ENCODE measurements around the gene SPATA13.
A peak's percentile ranks its signal among the peaks of the same experiment; 100 is the strongest.

Gene SPATA13

DNA sequence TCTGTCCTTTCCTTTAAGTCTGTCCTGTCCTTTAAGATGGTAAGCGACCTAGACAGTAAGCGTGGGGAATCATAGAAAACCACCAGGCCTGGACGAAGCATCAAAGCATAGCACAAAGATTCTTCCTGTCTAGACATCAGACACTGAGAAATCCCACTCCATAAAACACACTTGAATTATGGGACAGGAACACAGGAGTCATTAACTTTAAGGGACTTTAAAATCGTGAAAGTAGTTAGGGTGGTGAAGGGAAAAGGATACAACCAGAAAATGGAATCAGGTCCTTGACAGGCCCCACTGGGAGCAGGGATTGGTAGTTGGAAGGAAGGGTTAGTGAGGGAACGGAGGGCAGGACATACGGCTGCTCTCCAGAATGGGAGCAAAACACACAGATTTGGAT is 117.2 kb downstream of the SPATA13 start:
- no peak overlapping the region for H2BK120ac ChIP-seq (ENCODE audit: insufficient read depth, low read length, poor library complexity)
- H3K14ac ChIP-seq (ENCODE audit: low read length), result no peak overlapping the region
- WGBS (ENCODE audit: extremely low coverage, insufficient coverage, insufficient read length), result no CpG with 5 or more reads among the region's 6 CpGs
- no peak overlapping the region for H2BK5ac ChIP-seq (ENCODE audit: low read depth, low read length, poor library complexity)
- H3K4me3 ChIP-seq (ENCODE audit: low read depth, low read length), result no peak overlapping the region
- no peak overlapping the region for H2BK12ac ChIP-seq (ENCODE audit: low read length)
- H4K8ac ChIP-seq (ENCODE audit: low read depth, low read length), result no peak overlapping the region
- H3K9me3 ChIP-seq (ENCODE audit: insufficient read depth, low read depth, low read length), result peaks cover 3% of the 10 kb centered on the region
- H3K4me2 ChIP-seq (ENCODE audit: low read length), result no peak overlapping the region
- peaks cover 0 to under 1% of the 10 kb centered on the region in 2 experiments for H3K4me1 ChIP-seq (ENCODE audit: control insufficient read depth in 1 of 2, insufficient read depth in 2 of 2, low read length in 2 of 2)
- H2AK5ac ChIP-seq (ENCODE audit: low read length), result no peak overlapping the region
- H3K36me3 ChIP-seq (ENCODE audit: control insufficient read depth in 1 of 2, insufficient read depth in 2 of 2, low read length in 2 of 2), result no peaks in the 10 kb centered on the region
- no peak overlapping the region for H3K23ac ChIP-seq (ENCODE audit: low read length)
- no peak overlapping the region for H3K18ac ChIP-seq (ENCODE audit: low read length)
- H3K79me1 ChIP-seq (ENCODE audit: low read length), result no peaks in the 10 kb centered on the region
- H4K12ac ChIP-seq (ENCODE audit: low read depth, low read length), result no peak overlapping the region
- no peak overlapping the region for H4K91ac ChIP-seq (ENCODE audit: low read depth, low read length)
- H2AFZ ChIP-seq (ENCODE audit: insufficient read depth, low read length, poor library complexity), result no peak overlapping the region
- H3K27ac ChIP-seq (ENCODE audit: low read depth, low read length), result no peak overlapping the region
- no peak for DNase-seq
- H3K79me2 ChIP-seq (ENCODE audit: control insufficient read depth, insufficient read depth, low read length, poor library complexity), result no peaks in the 10 kb centered on the region
- H3K27me3 ChIP-seq (ENCODE audit: insufficient read depth, low read length), result no peaks in the 10 kb centered on the region
- no peak overlapping the region for H3K9ac ChIP-seq (ENCODE audit: low read length)
- no peak overlapping the region for H3K4ac ChIP-seq (ENCODE audit: low read depth, low read length)

DNA sequence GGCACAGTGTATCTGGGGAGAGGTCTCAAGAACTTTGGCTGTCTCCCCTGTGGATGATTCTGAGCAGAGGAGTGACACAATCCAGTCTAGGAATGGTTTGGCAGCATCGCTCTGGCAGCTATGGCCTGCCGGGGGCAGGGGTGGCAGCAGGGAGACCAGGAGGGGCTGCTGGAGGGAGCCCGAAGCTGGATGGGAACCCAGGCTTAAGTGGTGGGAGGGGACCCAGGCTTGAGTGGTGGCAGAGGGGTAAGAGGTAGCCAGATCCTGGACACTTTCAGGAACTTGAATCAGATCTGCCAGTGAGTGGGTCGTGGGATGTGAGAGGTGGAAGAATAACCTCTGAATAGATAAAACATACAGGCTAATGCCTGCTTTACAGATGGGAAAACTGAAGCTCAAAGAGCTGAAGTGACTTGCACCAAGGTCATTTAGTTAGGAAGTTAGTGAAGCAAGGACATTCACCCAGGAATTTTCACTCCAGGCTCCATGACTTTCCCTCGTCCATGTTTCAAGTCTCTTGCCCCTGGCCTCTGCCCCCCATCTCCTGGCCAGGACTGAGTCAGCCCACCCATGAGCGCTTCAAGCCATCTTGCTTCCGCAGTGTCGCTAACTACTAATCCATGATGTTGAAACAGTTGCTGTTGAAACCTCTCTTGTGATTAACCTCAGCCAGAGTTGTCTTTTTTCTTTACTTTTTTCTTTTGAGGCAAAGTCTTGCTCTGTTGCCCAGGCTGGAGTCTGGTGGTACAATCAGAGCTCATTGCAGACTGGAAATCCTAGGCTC is 119.0 kb downstream of the SPATA13 start:
- no peaks in the 10 kb centered on the region for H3K79me2 ChIP-seq (ENCODE audit: control insufficient read depth, insufficient read depth, low read length, poor library complexity)
- H2BK12ac ChIP-seq (ENCODE audit: low read length), result no peak overlapping the region
- no peak overlapping the region for H2BK5ac ChIP-seq (ENCODE audit: low read depth, low read length, poor library complexity)
- no peak overlapping the region for H3K4me2 ChIP-seq (ENCODE audit: low read length)
- no peaks in the 10 kb centered on the region for H3K36me3 ChIP-seq (ENCODE audit: control insufficient read depth in 1 of 2, insufficient read depth in 2 of 2, low read length in 2 of 2)
- H2AFZ ChIP-seq (ENCODE audit: insufficient read depth, low read length, poor library complexity), result no peak overlapping the region
- H2AK5ac ChIP-seq (ENCODE audit: low read length), result no peak overlapping the region
- no CpG with 5 or more reads among the region's 8 CpGs for WGBS (ENCODE audit: extremely low coverage, insufficient coverage, insufficient read length)
- H4K8ac ChIP-seq (ENCODE audit: low read depth, low read length), result no peak overlapping the region
- no peak overlapping the region for H3K14ac ChIP-seq (ENCODE audit: low read length)
- H2BK120ac ChIP-seq (ENCODE audit: insufficient read depth, low read length, poor library complexity), result no peak overlapping the region
- H3K9me3 ChIP-seq (ENCODE audit: insufficient read depth, low read depth, low read length), result peaks cover 3% of the 10 kb centered on the region
- no peaks in the 10 kb centered on the region for H3K4me1 ChIP-seq (ENCODE audit: control insufficient read depth in 1 of 2, insufficient read depth in 2 of 2, low read length in 2 of 2)
- no peaks in the 10 kb centered on the region for H3K27me3 ChIP-seq (ENCODE audit: insufficient read depth, low read length)
- H3K79me1 ChIP-seq (ENCODE audit: low read length), result no peaks in the 10 kb centered on the region
- peak in 1 of 2 donors; percentile 37 for DNase-seq
- H3K4ac ChIP-seq (ENCODE audit: low read depth, low read length), result no peak overlapping the region
- H3K4me3 ChIP-seq (ENCODE audit: low read depth, low read length), result no peak overlapping the region
- no peak overlapping the region for H4K91ac ChIP-seq (ENCODE audit: low read depth, low read length)
- H3K9ac ChIP-seq (ENCODE audit: low read length), result no peak overlapping the region
- no peak overlapping the region for H3K18ac ChIP-seq (ENCODE audit: low read length)
- H3K23ac ChIP-seq (ENCODE audit: low read length), result no peak overlapping the region
- H3K27ac ChIP-seq (ENCODE audit: low read depth, low read length), result no peak overlapping the region
- H4K12ac ChIP-seq (ENCODE audit: low read depth, low read length), result no peak overlapping the region

DNA sequence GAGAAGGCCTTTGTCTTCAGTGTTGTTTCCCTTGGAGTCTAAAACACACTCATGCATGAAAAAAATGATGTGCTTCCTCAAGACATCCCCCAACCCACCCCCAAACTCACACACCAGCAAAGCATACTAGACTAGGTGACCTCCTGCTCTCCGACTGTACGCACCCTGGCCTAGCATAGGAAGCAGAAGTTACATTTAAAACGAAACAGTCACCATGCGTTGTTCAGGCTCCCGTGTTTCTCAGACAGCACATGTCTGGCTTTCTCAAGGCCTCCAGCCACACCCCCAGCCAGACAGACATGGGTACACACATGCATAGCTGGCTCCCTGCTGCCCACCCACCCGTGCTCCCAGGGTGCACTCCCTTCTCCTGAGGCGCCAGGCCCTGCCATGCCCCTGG is 120.2 kb downstream of the SPATA13 start:
- no peak overlapping the region for H2AFZ ChIP-seq (ENCODE audit: insufficient read depth, low read length, poor library complexity)
- H3K79me1 ChIP-seq (ENCODE audit: low read length), result no peaks in the 10 kb centered on the region
- no peak overlapping the region for H3K4ac ChIP-seq (ENCODE audit: low read depth, low read length)
- no peaks in the 10 kb centered on the region for H3K36me3 ChIP-seq (ENCODE audit: control insufficient read depth in 1 of 2, insufficient read depth in 2 of 2, low read length in 2 of 2)
- H2BK120ac ChIP-seq (ENCODE audit: insufficient read depth, low read length, poor library complexity), result no peak overlapping the region
- H2BK12ac ChIP-seq (ENCODE audit: low read length), result no peak overlapping the region
- H2BK5ac ChIP-seq (ENCODE audit: low read depth, low read length, poor library complexity), result no peak overlapping the region
- no peak overlapping the region for H3K23ac ChIP-seq (ENCODE audit: low read length)
- no peak overlapping the region for H3K4me3 ChIP-seq (ENCODE audit: low read depth, low read length)
- no peak overlapping the region for H4K12ac ChIP-seq (ENCODE audit: low read depth, low read length)
- H3K18ac ChIP-seq (ENCODE audit: low read length), result no peak overlapping the region
- WGBS (ENCODE audit: extremely low coverage, insufficient coverage, insufficient read length), result no CpG with 5 or more reads among the region's 7 CpGs
- H3K79me2 ChIP-seq (ENCODE audit: control insufficient read depth, insufficient read depth, low read length, poor library complexity), result no peaks in the 10 kb centered on the region
- H2AK5ac ChIP-seq (ENCODE audit: low read length), result no peak overlapping the region
- no peak overlapping the region for H3K14ac ChIP-seq (ENCODE audit: low read length)
- H3K27me3 ChIP-seq (ENCODE audit: insufficient read depth, low read length), result no peaks in the 10 kb centered on the region
- H4K91ac ChIP-seq (ENCODE audit: low read depth, low read length), result no peak overlapping the region
- no peaks in the 10 kb centered on the region for H3K4me1 ChIP-seq (ENCODE audit: control insufficient read depth in 1 of 2, insufficient read depth in 2 of 2, low read length in 2 of 2)
- no peak for DNase-seq
- H3K4me2 ChIP-seq (ENCODE audit: low read length), result no peak overlapping the region
- H3K27ac ChIP-seq (ENCODE audit: low read depth, low read length), result no peak overlapping the region
- H4K8ac ChIP-seq (ENCODE audit: low read depth, low read length), result no peak overlapping the region
- H3K9ac ChIP-seq (ENCODE audit: low read length), result no peak overlapping the region
- H3K9me3 ChIP-seq (ENCODE audit: insufficient read depth, low read depth, low read length), result peaks cover 3% of the 10 kb centered on the region

DNA sequence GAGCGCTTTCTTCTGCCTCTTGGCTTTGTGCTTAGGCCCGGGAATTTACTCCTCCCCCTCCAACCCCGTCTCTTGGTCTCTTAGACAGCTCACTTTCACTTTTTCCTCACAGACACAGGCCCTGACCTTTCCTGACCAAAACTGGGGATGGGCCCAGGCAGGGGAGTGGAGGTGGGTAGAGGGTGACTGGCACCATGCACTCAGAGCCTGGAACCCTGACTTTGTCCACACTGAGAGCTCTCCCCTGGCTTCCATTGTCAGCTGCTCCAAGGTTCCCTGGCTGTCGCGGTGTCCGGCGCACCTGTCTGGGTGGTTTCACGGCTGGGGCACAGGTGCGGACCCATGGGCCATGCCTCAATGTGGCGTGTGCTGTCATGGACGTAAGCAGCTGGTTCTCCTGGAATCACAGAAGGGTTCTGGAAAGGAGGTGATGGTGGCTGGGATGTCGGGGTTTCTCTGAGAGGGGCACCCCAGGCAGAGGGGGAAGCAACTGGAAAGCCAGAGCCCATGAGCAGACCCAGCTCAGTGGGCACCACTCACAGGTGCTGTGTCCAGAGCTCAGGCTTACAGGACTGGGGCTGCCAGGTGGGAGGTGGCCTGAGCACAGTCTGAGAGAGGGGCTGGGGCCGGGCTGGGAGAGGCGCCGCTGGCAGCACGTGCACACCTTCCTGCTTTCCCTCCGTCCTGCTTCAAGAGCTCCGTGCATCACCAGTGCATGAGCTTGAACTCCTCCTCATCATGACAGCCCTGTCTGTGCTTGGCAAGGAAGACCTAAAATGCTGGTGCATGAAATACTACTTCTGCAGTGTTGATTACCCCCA is 120.9 kb downstream of the SPATA13 start:
- Histone ChIP-seq H2BK120ac (ENCODE audit: insufficient read depth, low read length, poor library complexity) (no peak overlapping the region), H3K4me1 (ENCODE audit: control insufficient read depth in 1 of 2, insufficient read depth in 2 of 2, low read length in 2 of 2) (no peaks in the 10 kb centered on the region), H4K8ac (ENCODE audit: low read depth, low read length) (no peak overlapping the region), H2AK5ac (ENCODE audit: low read length) (no peak overlapping the region), H4K12ac (ENCODE audit: low read depth, low read length) (no peak overlapping the region), H4K91ac (ENCODE audit: low read depth, low read length) (peak overlapping the region; percentile 8), H3K18ac (ENCODE audit: low read length) (peak overlapping the region; percentile 10), H3K4me3 (ENCODE audit: low read depth, low read length) (no peak overlapping the region), H3K9me3 (ENCODE audit: insufficient read depth, low read depth, low read length) (peaks cover 4% of the 10 kb centered on the region), H3K9ac (ENCODE audit: low read length) (no peak overlapping the region), H3K4me2 (ENCODE audit: low read length) (no peak overlapping the region), H2AFZ (ENCODE audit: insufficient read depth, low read length, poor library complexity) (no peak overlapping the region), H3K23ac (ENCODE audit: low read length) (no peak overlapping the region), H3K36me3 (ENCODE audit: control insufficient read depth in 1 of 2, insufficient read depth in 2 of 2, low read length in 2 of 2) (no peaks in the 10 kb centered on the region), H3K4ac (ENCODE audit: low read depth, low read length) (no peak overlapping the region), H2BK12ac (ENCODE audit: low read length) (no peak overlapping the region), H3K14ac (ENCODE audit: low read length) (no peak overlapping the region), H3K27ac (ENCODE audit: low read depth, low read length) (no peak overlapping the region), H2BK5ac (ENCODE audit: low read depth, low read length, poor library complexity) (no peak overlapping the region), H3K79me2 (ENCODE audit: control insufficient read depth, insufficient read depth, low read length, poor library complexity) (no peaks in the 10 kb centered on the region), H3K79me1 (ENCODE audit: low read length) (no peaks in the 10 kb centered on the region), H3K27me3 (ENCODE audit: insufficient read depth, low read length) (no peaks in the 10 kb centered on the region)
- DNase-seq, result no peak
- WGBS (ENCODE audit: extremely low coverage, insufficient coverage, insufficient read length), result no CpG with 5 or more reads among the region's 18 CpGs

Data from trophoblast cell (in vitro differentiated cells and primary cell).